GM21360 (cell line): ENCODE results near the gene GHSR.
"Not testable (repeated sequence)": the region's sequence is repeated elsewhere in the genome, so short reads cannot be mapped to it uniquely, and the experiment has no call there.

Experiments used
- ATAC-seq: cut with Tn5 transposase; IDR thresholded peaks from one replicate; pipeline ENCODE4 v1.9.1; 2021; ENCODE audit warnings: mild to moderate bottlenecking, moderate library complexity; ENCODE audit not compliant: unreplicated experiment

GHSR gene, protein sequence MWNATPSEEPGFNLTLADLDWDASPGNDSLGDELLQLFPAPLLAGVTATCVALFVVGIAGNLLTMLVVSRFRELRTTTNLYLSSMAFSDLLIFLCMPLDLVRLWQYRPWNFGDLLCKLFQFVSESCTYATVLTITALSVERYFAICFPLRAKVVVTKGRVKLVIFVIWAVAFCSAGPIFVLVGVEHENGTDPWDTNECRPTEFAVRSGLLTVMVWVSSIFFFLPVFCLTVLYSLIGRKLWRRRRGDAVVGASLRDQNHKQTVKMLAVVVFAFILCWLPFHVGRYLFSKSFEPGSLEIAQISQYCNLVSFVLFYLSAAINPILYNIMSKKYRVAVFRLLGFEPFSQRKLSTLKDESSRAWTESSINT

DNA sequence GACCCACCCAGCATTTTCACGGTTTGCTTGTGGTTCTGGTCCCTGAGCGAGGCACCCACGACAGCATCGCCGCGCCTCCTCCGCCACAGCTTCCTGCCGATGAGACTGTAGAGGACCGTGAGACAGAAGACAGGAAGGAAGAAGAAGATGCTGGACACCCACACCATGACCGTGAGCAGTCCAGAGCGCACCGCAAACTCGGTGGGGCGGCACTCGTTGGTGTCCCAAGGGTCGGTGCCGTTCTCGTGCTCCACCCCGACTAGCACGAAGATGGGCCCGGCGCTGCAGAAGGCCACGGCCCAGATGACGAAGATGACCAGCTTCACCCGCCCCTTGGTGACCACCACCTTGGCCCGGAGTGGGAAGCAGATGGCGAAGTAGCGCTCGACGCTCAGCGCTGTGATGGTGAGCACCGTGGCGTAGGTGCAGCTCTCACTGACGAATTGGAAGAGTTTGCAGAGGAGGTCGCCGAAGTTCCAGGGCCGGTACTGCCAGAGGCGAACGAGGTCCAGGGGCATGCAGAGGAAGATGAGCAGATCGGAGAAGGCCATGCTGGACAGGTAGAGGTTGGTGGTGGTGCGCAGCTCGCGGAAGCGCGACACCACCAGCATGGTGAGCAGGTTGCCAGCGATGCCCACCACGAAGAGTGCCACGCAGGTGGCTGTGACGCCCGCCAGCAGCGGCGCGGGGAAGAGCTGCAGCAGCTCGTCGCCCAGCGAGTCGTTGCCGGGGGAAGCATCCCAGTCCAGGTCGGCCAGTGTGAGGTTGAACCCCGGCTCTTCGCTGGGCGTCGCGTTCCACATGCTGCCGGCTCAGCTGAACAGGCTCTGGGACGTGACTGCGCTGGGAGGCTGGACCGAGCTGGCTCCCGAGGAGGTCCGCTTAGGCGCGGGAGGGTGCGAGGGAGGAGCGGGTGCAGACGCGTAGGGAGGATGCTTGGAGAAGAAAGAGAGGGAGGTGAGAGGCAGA, at the start of gene GHSR:
GHSR (minus strand) TSS at position 846 of the 969 bp plus-strand sequence; CDS start at position 803, 43 bp downstream.
- no peak for ATAC-seq

DNA sequence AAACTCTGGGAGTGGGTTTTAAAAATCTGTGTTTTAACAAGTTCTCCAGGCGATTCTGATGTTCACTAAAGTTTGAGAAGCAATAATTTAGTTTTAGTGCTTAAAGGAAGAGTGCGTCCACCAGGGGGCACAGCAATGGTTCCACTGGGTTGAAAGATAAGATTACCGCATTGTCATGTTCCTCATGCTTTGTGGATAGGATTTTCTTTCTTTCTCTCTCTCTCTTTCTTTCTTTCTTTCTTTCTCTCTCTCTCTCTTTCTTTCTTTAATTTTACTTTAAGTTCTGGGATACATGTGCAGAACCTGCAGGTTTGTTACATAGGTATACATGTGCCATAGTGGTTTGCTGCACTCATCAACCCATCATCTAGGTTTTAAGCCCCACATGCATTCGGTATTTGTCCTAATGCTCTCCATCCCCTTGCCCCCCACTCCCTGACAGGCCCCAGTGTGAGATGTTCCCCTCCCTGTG, 42.0 kb upstream of the GHSR start:
- ATAC-seq = not testable (repeated sequence)

DNA sequence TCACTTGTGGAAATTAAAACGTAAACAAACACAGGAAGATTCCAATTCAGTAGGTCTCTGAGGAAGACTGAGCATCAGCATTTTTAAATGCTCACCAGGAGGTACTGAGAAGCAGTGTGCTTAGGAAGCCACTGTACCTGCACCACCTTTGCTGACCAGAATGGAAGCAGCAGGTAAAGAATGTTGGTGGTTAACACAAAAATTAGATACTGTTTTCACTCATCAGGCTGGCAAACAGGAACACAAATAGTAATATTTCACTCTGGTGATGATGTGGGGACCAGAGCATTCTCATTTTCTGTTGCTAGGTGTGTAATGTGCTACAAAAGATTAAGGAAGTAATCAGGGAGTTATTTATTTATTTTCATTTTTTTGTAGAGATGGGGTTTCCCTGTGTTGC, 29.9 kb upstream of the GHSR start:
- peak; percentile 44 for ATAC-seq

DNA sequence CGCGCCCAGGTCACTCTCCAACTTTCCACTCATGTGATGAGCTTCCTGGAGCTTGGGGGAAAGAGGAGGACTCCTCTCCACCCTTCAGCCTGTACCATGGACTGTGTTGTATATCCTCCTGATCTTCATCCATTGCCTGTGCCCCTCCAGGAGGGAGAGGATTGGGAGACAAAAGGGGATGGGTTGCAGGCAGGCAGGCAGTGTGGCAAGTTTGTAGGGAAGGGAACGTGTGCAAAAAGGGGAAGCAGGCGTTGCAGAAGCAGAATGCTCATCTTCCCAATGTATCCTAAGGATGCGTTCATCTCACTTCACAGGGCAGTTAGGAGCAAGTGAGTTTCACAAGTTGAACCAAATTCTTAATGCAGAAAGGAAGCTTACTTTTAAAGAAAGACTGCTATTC, 28.1 kb upstream of the GHSR start:
- ATAC-seq = no peak

DNA sequence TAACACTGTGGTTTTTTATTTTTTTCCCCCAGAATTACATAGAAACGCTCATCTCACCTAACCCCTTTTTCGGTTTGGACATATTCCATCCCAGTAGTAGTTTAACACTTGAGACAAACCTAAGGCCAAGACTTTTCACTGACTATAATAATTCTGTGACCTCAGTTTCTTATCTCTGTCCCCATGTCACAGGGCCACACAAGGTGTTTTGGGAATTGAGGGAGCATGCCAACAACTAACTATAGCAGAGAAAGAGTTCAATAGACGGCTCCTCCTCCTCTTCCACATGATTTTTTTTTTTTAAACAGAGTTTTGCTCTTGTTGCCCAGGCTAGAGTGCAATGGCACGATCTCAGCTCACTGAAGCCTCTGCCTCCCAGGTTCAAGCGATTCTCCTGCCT, 27.4 kb upstream of the GHSR start:
- ATAC-seq = no peak

DNA sequence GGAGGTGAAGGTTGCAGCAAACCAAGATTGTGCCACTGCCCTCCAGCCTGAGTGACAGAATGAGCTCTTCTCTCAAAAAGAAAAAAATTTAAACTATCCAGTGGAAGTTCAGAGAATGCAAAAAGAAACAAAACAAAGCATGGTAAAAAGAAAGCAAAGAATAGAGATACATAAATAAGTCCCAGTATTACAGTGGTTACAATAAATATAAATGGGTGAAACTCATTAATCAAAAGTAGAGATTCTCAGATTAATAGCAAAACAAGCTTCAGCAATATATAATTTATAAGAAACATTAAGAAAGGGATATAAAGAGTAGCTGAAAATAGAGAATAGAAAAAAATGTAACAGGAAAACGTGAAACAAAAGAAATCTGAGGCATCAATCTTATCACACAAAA, 23.6 kb upstream of the GHSR start:
- no peak for ATAC-seq

DNA sequence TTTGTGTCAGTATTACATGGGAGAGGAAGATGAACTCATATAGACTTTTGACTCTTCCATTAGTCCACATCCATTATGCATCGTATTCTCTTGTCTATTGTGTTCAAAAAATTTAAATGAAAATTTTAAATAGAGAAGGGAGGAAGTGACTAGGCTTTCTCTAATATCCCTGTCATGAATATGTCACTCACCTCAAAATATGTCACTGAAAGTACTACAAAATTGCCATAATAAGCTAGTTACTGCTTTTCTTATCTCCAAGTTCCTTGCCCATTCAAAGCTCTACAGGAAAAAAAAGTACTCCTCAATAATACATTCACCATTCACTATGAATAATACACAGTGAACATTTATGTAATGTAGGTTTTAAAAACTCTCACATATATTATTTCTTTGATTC, 22.3 kb upstream of the GHSR start:
- ATAC-seq = no peak

DNA sequence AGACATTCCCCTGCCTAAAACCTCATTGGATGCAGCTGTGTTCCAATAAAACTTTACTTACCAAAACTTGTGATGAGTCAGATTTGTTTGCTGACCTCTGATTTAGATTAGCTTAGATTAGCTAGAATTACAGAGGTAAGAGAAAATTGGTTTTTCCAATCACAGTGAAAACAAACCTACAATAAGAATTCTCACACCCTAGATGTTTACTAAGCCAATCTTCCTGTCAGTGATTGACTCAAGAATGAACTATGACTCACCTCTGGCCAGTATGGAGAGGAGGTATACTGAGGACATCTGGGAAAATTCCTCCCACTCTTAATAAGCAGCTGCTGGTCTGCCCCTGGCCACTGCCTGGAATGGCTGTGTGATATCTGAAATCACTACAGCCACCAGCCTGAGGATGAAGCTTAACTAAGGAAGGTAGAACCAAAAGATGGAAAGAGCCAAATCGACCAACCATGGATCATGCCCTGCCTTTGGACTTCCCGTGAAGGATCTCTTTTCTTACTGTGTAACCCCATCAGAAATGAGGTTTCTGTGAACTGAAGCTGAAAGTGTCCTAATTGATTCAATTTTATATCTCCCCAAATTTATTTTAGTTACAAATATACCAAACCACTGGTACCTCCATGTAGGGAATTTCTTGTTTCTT, 19.0 kb upstream of the GHSR start:
- ATAC-seq = no peak

DNA sequence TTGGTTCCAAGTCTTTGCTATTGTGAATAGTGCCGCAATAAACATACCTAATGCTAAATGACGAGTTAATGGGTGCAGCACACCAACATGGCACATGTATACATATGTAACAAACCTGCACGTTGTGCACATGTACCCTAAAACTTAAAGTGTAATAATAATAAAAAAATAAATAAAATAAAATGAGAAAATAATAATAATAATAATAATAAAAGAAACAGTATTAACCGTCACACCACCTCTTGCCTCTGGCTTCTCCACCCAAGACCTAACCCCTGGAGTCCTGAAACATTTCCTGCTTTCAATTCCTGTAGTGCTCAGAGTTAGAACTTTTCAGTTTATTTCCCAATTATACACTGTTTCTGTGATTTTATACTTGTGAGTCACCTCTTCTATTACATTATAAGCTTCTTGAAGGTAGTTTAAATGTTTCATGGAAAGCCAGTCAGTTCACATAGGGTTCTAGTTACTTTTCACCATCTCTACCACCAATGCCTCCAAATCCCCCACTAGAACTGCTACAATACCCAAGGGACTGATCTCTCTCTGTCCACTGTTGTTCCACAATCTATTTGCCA, 18.4 kb upstream of the GHSR start:
- ATAC-seq = no peak

DNA sequence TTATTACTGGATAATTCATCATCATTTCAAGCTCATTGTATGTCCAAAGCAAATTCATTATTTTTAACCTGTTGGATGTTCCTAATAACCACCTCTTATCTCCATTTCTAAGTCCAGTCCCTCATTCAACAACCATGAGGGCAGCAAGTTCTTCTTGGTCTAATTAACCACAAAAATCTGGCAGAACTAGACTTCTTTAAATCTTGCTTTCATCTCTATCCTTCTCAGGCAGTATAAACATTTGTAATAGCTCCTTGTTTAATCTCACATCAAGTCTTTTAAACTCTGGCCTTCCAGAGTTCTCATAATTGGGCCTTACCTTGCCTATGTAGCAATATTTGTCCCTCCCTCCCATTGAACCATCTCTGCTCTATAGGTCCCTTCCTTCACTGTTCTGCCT, 17.0 kb upstream of the GHSR start:
- no peak for ATAC-seq

DNA sequence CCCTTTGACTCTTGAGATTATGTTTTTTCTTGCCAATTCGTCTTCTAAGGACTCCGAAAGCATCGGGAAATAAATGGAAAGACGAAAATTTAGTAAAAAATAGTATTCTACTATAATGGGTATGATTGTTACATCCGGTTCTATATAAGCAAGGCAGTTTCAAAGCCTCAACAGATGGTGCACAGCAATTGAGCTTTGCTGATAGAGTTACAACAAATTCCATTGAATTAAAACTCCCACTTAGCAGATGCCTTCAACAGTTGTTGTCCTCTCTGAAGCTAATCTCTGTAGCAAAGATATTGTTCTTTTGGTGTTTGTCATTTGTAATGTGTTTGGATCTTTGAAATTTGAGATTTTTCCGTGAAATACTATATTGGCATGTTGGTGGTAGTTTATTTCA, 16.1 kb upstream of the GHSR start:
- ATAC-seq = no peak

DNA sequence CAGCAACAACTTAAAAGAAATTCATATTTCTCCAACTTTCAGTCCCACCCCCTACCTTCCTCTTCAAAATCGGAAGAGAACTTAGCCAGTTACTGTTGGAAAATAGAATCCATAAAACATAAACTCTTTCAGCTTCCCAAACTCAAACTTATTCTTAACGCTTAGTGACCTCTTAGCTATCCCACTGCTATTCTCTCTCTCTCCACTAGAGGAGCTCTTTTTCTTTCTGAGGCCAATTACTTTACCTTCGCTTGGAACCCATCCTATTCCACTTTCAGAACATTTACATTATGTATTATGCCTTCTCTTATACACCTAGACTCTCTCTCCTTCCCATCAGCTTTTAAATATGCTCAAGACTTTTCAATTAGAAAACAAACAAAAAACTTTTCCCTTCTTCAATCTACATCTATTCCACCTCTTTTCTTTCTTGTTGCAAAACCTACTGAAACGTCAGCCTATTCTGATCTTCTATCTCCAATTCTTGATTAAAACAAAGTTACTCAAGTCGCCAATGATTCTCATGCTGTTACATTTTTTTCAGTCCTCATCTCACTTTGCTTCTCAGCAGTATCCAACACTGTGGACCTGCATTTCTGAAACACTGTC, 13.4 kb upstream of the GHSR start:
- no peak for ATAC-seq

DNA sequence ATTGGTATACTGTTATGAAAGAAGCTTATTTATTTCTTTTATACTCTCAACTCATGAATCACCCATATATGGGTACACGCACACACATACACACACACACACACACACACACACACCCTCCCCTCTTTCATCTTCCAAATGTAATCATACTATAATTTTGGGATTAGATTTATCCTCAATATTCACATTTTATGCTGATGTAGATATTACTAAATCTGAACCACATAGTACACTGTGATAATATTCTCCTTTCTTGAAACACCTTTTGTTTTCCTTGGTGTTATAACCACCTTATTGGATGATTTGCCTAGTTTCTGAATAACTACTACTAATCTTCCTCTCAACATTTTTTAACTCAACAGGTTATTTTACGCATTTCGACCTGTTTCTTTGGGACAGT, 8.1 kb upstream of the GHSR start:
- no peak for ATAC-seq

DNA sequence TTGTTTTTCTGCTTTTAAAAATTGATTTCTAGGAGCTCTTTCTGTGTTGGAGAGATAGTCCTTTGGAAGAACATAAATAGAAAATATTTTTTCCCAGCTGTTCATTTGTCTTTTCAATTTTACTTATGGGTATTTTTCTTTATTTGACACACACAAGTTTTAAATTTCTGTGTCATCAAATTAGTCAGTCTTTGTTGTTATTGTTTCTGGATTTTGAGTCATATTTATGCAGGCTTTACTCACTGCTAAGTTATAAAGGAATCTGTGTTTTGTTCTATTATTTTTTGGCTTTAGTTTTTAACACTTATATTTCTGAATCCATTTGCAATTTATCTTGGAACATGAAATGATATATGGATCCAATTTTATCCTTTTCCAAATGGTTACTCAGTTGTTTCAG, 5.9 kb upstream of the GHSR start:
- ATAC-seq = no peak

DNA sequence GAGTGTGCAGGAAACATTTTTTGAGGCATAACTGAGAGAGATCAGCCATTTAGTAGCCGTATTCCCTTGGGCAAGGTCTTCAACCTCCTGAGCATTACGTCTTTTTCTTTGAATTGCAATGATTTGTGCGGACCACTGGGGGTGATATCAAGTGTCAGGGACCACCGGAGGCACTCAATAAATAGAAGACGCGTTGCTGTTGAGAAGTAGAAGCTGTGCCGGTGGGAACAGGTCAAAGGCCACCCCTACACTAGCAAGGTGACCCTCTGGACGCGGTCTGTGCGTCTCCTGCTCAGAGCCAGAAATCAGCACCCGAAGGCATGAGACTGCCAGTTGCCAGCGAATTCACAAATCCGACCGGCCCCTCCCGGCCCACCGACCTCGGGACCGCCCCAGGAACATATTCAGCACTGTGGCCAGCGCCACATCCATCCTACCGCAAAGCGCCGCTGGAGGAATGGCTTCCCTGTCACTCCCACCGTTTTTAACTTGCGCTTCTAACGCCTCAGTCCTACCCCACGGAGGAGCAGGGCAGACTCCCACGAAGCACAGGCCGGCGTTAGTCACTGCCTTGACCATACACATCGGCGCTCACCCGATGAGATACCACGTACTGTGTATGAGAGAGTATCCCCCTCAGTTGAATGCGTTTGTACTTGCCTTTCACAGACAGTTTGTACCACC, 1.4 kb upstream of the GHSR start:
- ATAC-seq = no peak

DNA sequence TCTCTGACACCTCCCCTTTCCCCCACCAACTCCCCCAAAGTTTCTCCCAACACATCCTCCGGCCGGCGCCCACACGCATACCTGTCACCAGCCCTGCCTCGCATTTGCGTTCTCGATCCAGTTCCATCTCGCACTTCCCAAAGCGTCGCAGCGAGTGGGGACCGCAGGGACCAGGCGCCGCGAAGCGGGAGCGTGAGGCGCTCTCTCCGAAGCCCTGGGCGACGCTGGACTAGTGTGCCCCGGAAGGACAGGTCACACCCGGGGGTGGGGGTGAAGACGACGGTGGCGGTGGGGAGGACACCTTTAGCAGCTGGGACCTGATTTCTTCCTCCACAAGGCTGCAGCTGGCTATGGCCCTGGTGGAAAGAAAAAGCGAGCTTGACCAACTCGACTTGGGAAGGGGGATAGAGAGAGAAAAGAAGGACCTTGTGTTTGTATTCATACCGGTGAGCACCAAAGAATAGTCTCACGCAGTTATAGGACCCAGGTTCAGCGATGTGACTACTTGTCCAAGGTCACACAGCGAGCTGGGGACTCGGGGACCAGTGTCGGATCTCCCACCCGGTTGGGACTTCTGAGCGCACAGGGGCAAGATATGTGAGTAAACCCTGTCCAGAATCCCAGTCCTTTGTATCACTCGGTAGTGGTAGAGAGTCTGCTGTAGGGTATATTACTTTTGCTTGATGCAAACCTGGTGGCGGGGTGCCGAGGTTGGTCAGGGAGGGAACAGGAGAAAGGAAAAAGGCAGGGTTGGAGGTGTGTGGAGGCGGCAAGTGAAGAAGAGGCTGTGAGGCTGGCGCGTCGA, 607 bp upstream of the GHSR start:
- no peak for ATAC-seq

DNA sequence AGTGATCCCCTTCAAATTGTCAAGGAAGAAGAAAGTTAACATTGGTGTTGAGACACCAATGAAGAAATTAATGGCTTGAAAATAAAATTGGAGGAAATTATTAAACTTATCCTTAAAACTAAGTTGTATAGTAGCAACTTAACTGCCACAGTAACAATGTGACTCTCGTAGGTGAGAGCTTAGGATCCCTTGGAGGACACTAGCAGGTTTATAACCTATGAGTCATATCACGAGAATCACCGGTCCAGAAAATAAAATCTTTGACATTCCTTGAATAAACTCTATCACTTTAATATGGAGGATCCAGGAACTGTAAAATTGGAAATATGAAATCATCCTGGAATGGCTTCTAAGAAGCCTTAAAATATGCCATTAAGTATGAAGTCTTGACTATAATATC, 2.1 kb downstream of the GHSR start:
- ATAC-seq = no peak

DNA sequence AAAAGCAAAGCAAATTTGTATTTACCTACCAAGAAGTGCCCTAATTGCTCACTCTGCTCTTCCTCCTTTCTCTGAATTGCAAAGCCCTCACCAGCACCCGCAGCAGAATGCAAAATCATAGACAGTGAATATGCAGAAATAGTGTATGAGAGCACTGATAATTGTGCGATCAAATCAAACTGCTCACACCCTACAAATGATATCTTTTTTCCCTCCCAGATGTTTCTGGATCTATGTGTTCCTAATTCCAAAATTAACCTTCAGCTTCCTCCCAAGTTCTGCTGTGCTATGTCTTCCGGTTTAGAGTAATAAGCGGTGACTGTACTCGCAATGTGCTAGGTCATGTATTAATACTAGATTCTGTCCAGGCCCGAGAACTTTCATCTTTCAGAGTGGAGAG, 3.4 kb downstream of the GHSR start:
- no peak for ATAC-seq

DNA sequence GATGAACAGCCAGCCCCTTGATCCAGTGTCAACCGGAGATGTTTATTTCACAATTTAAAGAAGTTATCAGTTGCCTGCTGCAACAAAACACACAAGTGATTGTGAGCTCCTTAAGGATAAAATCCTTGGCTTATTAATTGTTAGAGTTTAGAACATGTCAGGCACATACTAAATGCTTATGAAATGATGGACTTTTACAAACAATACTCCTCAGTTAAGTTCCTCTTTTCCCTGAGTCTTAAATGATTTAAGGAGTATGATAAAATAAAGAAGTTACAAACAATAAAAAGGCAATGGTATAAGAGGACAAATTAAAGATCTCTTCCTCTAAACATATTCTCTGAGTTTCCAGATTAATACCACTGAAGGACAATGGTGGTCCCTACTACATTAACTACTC, 5.7 kb downstream of the GHSR start:
- ATAC-seq = no peak
